ENCODE data around the gene SYNE3. TPM values are rescaled to one million over a fixed set of nuclear protein-coding genes. Genes with fewer than 3 reads are reported as not detected.
A peak's percentile ranks its signal among the peaks of the same experiment; 100 is the strongest.

SYNE3 gene
- total RNA-seq, 1 experiment from 2014 or later: 2.8 TPM

DNA sequence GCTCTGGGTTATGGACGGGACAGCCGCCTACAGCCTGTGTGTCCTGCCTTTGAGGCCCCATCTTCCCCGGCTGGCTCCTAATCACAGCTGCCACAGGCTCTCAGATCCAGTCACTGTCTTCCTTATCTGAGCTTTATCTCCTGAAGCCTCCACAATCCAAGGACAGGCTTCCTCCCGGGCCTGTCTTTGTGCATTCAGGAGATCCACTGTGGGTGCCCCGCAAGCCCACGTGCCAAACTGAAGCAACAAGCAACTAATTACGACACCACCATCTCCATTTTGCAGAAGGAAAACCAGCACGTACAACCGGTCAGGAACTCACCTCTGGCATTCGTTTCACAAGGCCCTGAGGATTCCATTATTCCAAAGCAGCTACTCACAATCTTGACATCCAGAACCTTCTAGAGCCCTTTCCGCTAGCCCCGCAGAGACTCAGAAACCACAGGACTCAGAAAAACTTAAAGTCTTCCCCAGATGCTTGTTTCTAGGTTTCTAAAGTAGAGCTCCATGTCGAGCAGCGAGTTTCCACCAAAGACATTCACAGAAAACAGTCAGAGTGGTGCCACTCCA is 14.0 kb downstream of the SYNE3 start:
- H3K9me3 ChIP-seq: no peaks in the 10 kb centered on the region
- no peaks in the 10 kb centered on the region for H3K27me3 ChIP-seq
- no peaks in the 10 kb centered on the region for H3K36me3 ChIP-seq
- H3K4me3 ChIP-seq: no peak overlapping the region
- no peak for DNase-seq

DNA sequence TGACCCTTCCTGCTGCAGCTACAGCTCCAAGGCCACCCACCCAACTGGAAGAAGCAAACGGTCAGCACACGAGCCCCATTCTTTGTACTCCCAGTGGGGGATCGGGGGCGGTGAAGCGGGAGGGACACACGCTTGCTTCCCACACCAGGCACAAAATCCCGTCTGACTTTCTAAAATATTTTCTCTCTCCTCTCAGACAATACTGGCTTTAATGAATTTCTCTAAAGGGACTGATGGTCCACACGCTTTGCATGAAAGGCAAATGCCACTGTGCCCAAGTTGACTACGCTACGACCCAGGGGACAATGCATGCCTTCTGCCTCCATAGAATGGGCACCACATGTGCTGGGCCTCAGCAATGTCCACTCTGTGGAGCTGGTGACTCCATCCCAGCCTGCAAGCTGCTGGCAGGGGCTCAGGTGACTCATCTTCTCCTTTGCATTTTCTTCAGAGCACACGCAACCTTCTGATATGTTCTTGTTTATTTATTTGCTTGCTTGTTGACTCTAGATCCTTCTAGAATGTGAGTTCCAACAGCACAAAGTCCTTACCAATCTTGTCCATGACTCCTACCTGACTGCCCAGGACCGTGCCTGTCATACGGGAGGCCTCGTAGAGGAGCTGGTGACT is 15.6 kb downstream of the SYNE3 start:
- H3K4me3 ChIP-seq: no peak overlapping the region
- H3K27me3 ChIP-seq: no peaks in the 10 kb centered on the region
- H3K36me3 ChIP-seq: no peaks in the 10 kb centered on the region
- H3K9me3 ChIP-seq: no peaks in the 10 kb centered on the region
- DNase-seq: peak; percentile 85

DNA sequence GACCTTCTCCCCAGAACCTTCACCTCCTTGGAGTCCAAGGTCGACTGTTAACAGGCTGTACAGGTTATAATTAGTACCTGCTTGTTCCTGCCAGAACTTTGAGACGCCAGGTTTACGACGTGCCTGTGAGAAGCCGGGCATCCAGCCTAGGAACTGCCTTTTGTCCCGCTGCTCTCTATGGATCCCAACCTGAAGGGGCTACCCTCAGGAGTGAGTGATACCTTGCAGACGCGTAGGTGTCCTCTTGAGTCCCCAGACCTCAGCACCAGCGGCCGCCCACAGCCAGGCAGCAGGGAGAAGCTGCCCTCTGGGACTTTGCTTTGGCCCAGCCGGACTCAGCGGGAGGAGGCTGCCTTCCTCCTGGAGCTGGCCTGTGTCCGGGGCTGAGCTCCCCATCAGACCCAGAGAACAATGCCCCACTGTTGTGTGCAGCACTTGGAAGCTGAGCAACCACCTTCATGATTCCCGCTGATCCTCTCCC is 16.2 kb downstream of the SYNE3 start:
- no peaks in the 10 kb centered on the region for H3K36me3 ChIP-seq
- no peaks in the 10 kb centered on the region for H3K27me3 ChIP-seq
- H3K4me3 ChIP-seq: no peak overlapping the region
- no peak for DNase-seq
- no peaks in the 10 kb centered on the region for H3K9me3 ChIP-seq

DNA sequence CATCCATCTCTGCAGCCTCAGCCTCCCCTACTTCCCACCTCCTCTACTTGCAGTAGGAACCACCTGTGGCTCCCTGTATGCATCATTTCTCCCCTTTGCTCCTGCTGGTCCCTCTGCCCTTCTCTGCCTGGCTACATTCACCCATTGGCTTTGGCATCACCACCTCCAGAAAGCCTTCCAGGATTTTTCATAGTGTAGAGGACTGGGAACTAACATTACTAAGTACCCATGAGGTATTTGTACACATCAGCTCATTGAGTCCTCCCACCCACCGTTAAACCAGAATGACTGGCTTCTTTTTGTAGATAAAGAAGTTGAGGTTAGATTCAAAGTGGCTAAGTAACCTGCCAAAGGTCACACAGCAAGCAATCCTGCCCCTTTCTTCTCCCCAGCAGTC is 17.1 kb downstream of the SYNE3 start:
- H3K36me3 ChIP-seq: no peaks in the 10 kb centered on the region
- no peaks in the 10 kb centered on the region for H3K27me3 ChIP-seq
- no peak overlapping the region for H3K4me3 ChIP-seq
- no peaks in the 10 kb centered on the region for H3K9me3 ChIP-seq
- DNase-seq: no peak

DNA sequence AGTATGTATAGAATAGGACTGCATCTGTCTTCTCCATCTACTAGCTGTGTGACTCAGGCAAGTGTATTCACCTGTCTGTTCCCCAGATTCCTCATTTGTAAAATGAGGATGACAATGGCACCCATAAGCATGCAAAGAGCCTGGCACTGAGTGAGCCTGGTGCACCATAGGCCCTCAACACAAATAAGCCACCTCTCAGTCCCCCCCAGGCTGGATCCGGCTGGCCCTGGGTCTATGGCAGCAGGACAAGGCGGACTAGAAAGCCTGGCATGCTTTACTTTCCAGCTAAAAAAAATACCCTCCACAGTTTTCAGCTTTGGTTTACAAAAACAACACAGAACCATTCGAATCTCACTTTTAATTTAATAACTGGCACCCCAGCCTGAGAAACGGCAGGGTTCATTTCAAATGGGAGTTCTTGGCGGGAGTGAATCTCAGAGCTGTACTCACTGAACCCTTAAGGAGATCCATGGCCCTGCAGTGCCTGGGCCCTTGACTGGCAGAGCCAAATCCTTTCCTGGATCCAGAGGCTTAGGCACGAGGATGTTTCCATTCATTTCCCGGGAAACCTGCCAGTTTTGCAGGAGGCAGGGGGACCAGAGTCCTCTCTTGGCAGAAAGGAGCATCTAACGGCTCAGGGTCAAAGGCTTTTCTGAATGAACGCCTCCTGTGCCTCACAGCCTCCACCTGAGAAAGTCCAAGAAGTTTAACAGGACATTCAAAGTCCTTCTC is 17.7 kb downstream of the SYNE3 start:
- Histone ChIP-seq H3K4me3 (no peak overlapping the region), H3K9me3 (no peaks in the 10 kb centered on the region), H3K27me3 (no peaks in the 10 kb centered on the region), H3K36me3 (no peaks in the 10 kb centered on the region)
- peak; percentile 81 for DNase-seq

DNA sequence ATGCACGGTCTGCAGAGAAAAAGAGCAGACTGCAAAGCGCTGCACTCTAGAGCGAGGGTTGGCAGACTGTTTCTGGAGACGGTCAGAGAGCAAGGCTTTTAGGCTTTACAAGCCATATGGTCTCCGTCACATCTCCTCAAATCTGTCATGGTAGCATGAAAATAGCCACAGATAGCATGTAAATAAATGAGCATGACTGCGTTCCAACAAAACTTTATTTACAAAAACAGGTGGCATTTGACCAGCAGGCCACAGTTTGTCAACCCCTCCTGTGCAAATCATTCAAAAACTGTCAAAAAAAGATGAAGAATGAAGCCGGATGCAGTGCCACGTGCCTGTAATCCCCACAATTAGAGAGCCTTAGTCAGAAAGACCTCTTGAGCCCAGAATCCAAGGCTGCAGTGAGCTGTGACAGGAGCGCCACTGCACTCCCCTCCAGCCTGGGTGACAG is 18.9 kb downstream of the SYNE3 start:
- DNase-seq: no peak
- Histone ChIP-seq H3K27me3 (no peaks in the 10 kb centered on the region), H3K9me3 (no peaks in the 10 kb centered on the region), H3K36me3 (no peaks in the 10 kb centered on the region), H3K4me3 (no peak overlapping the region)

DNA sequence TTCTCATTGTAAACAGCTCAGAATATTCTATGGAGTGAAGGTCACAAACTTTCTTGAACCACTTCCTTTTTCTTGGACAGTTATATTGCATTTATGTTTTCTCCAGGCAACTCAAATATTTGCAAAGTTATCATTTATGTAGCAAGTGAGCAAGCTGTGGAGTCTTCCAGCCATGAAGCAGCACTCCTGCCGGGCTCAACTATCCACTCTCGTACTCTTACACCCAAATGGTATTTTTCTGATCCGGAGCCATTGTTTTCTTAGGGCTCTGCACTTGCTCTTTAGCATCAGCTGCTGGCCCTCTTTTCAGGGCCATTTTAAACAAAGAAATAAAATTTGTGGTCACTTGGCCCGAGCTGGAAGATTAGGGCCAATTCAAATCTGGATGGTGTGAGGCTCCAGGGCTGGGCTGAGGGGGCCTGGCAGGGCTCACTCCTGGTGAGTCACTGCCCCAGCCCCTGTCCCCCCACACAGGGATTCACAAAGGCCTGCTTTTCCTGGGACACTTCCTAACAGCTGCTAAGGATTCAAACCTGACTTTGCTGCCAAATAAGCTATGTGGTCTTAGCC is 19.7 kb downstream of the SYNE3 start:
- Histone ChIP-seq H3K9me3 (no peaks in the 10 kb centered on the region), H3K4me3 (no peak overlapping the region), H3K27me3 (no peaks in the 10 kb centered on the region), H3K36me3 (no peaks in the 10 kb centered on the region)
- DNase-seq: peak; percentile 78

DNA sequence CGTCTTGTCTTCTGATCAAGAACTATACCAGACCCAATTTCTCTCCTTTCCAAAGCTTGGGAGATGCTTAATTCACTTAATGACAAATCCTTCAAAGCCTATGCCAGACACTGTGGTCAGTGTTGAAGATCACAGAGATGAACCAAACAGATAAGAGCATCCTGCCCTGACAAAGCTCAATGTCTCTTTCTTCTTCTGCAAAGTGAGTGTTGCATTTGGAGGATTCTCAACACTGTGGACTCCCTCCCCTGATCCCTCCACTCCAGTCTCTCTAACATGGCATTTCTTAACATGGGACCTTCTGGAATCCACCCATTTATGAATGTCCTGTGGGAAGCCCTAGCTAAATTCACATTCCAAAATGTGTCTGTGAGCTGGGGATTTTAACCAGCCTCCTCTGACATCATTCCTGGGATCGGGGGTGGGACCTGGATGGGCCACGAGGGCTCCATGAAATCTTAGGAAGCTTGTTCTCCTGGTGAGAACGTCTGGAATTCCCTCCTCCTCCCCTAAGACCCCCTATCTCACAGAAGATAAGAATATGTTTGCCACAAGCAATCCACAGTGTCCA is 20.3 kb downstream of the SYNE3 start:
- H3K36me3 ChIP-seq: no peaks in the 10 kb centered on the region
- no peak for DNase-seq
- no peaks in the 10 kb centered on the region for H3K9me3 ChIP-seq
- H3K27me3 ChIP-seq: no peaks in the 10 kb centered on the region
- no peak overlapping the region for H3K4me3 ChIP-seq

DNA sequence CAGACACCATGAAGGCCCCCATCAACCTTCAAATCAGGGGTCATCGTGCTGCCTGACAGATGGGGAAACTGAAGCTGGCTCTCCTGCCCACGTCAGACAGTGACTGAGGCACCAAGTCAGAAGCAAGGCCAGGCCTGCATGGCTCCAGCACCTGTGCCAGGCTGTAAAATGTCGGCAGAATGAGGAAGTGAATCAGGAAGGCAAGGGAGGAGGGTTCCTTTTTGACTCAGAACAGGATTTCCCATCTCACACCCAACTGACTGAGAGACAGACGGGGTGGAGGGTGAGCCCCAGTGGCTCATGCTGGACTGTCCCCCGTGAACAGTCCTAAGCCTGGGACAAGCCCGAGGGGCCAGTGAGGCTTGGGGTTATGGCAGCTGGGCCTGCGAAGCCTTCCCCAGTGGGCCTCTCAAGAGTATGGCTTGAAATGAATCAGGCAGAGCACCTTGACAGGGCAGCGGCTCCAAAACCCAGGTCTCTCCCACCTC is 20.9 kb downstream of the SYNE3 start:
- DNase-seq: no peak
- Histone ChIP-seq H3K36me3 (no peaks in the 10 kb centered on the region), H3K9me3 (no peaks in the 10 kb centered on the region), H3K4me3 (no peak overlapping the region), H3K27me3 (no peaks in the 10 kb centered on the region)

DNA sequence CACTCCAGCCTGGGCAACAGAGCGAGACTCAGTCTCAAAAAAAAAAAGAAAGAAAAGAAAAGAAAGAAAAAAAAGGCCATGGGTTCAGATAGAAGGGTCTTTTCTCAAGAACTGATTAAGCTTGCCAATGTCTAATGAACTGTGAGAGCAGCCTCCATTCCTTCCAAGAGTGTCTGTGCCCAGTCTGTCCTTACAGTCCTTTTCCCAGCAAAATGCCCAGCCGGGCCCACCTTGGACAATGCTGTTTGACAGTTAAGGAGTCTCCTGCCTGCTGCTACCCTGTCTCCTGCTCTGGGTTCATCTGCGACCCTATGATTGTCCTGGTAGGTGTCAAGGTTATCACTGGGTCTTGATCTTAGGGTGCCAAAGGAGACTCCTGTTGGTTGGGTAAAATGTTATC is 21.4 kb downstream of the SYNE3 start:
- Histone ChIP-seq H3K36me3 (no peaks in the 10 kb centered on the region), H3K9me3 (no peaks in the 10 kb centered on the region), H3K4me3 (no peak overlapping the region), H3K27me3 (no peaks in the 10 kb centered on the region)
- no peak for DNase-seq

DNA sequence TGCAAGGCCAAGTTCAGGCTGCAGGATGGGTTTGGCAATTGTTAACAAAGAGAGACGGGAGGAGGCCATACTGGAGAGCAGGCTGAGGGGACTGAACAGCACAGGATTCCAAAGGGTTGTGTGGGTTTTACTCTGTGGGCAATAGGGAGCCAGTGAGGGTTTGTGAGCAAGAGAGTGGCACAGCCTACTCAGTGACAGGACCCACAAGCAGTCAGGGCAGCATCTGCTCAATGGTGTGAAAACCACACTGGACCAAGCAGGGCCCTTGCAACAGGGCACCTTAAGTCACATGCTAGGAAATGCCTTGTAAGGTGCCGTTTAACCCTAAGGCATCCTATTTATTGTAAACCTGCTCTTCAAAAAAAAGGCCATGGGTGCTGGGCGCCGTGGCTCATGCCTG is 22.0 kb downstream of the SYNE3 start:
- H3K36me3 ChIP-seq: no peaks in the 10 kb centered on the region
- H3K27me3 ChIP-seq: no peaks in the 10 kb centered on the region
- DNase-seq: no peak
- no peaks in the 10 kb centered on the region for H3K9me3 ChIP-seq
- no peak overlapping the region for H3K4me3 ChIP-seq

DNA sequence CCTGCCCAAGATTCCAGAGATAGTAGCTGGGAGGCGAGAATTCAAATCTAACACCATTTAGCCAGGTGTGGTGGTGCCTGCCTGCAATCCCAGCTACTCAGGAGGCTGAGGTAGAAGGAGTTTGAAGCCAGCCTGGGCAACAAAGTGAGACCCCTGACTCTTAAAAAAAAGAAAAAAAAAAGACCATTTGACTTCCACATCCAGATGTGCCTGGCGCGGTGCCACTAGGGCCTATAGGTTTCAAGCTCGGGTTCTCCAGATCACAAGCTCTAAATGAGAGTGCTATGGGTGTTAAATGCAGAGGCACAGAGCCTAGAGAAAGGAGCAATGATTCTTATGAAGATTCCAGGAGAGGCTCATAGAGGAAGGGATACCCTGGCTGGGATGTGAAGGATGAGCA is 22.5 kb downstream of the SYNE3 start:
- Histone ChIP-seq H3K27me3 (no peaks in the 10 kb centered on the region), H3K9me3 (no peaks in the 10 kb centered on the region)
- no peak for DNase-seq

DNA sequence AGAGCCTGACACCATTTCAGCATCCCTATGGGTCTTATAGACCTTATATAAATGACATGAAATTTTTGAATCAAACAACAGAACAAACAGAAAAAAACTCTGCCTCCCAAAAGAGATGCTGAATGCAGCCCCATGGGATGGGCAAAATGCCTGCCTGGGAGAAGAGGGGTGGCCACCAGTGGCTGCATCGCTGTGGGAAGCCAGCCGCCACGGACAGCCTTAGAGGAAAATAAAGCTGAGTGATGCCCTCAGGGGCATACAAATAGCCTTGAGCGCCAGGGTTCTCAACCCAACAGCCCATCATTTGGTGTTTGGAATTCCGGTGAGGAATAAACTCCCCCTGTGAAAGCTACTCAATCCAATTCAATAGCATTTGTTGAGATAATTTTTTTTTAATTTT is 22.9 kb downstream of the SYNE3 start:
- Histone ChIP-seq H3K9me3 (no peaks in the 10 kb centered on the region), H3K27me3 (no peaks in the 10 kb centered on the region), H3K36me3 (no peaks in the 10 kb centered on the region), H3K4me3 (no peak overlapping the region)
- no peak for DNase-seq

More for the DNA sequence above, 22.5 kb downstream of the SYNE3 start:
- Histone ChIP-seq H3K36me3 (no peaks in the 10 kb centered on the region), H3K4me3 (no peak overlapping the region)

DNA sequence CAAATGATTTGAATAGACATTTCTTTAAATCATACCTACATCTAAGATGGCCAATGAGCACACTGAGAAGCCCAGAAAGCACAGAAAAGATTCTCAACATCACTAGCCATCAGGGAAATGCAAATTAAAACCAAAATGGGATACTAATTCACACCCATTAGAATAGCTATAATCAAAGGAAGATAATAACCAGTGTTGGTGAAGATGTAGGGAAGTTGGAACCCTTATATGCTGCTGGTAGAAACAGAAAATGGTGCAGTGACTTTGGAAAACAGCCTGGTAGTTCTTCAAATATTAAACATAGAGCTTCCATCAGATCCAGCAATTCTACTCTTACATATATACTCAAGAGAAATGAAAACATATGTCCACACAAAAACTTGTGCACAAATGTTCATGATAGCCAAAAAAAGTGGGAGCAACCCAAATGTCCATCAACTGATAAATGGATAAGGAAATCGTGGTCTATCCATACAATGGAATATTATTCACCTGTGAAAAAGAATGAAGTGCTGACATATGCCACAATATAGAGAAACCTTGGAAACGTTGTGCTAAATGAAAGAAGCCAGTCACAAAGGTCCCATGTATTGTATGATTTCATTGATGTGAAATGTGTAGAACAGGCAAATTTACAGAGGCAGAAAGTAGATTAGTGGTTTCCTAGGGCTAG is 24.4 kb downstream of the SYNE3 start:
- no peak overlapping the region for H3K4me3 ChIP-seq
- no peaks in the 10 kb centered on the region for H3K36me3 ChIP-seq
- no peak for DNase-seq
- H3K9me3 ChIP-seq: no peaks in the 10 kb centered on the region
- H3K27me3 ChIP-seq: no peaks in the 10 kb centered on the region

DNA sequence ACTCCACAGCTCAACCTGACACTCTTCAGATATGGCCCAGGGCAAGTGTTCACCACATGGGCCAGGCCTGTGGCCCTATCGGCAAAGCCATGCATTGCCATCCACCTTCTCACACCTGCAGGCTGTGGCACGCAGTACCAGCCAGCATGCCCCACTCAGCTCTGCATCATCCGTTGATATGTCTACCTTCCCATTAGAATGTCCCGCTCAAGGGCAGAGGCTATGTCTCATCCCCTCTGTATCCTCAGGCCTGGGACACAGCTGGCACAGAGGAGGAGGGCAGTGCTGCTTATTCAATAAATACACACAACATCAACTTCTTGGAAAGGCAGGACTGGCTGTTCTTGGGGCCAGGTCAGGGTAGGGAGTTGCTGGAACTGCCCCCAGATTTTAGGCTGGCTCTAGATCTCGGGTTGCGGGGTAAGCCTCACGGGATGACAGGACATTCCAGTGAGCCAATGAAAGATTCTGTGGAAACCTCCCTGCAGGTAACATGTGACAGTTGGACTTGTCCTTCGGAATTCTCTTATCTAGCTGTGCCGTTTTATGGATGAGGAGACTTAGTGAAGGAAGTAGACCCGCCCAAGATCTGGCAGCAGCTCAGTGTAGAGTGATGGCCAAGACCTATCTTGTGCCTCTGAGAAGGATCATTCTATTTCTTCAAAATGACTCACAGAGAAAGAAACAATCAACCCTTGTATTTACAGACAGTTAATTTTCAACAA is 25.6 kb downstream of the SYNE3 start:
- DNase-seq: peak; percentile 64
- Histone ChIP-seq H3K36me3 (no peaks in the 10 kb centered on the region), H3K27me3 (no peaks in the 10 kb centered on the region), H3K9me3 (no peaks in the 10 kb centered on the region), H3K4me3 (no peak overlapping the region)

DNA sequence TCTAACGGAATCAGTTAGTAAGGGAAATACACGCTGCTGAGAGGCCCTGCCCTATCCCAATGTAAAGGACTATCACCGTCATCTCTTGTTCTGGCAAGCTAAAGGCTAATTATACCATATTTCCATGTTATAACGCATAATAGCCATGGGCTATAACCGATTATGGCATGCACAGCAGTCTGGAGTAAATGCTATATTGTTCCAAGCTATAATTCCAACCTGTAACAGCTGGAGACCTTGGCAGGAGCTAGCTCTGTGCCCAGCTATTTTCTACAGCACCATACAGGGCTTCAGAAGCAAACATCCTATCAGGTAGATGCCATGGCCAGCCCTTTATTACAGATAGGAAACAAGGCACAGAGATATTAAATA is 26.3 kb downstream of the SYNE3 start:
- H3K36me3 ChIP-seq: no peaks in the 10 kb centered on the region

More for the DNA sequence above, 26.3 kb downstream of the SYNE3 start:
- H3K27me3 ChIP-seq: no peaks in the 10 kb centered on the region
- no peak for DNase-seq
- H3K4me3 ChIP-seq: no peak overlapping the region
- no peaks in the 10 kb centered on the region for H3K9me3 ChIP-seq

Data from MG63 (cell line).